ENCODE data around the gene NAA15.
A peak's percentile ranks its signal among the peaks of the same experiment; 100 is the strongest.
"Not testable (repeated sequence)": the region's sequence is repeated elsewhere in the genome, so short reads cannot be mapped to it uniquely, and the experiment has no call there.

Gene NAA15

DNA sequence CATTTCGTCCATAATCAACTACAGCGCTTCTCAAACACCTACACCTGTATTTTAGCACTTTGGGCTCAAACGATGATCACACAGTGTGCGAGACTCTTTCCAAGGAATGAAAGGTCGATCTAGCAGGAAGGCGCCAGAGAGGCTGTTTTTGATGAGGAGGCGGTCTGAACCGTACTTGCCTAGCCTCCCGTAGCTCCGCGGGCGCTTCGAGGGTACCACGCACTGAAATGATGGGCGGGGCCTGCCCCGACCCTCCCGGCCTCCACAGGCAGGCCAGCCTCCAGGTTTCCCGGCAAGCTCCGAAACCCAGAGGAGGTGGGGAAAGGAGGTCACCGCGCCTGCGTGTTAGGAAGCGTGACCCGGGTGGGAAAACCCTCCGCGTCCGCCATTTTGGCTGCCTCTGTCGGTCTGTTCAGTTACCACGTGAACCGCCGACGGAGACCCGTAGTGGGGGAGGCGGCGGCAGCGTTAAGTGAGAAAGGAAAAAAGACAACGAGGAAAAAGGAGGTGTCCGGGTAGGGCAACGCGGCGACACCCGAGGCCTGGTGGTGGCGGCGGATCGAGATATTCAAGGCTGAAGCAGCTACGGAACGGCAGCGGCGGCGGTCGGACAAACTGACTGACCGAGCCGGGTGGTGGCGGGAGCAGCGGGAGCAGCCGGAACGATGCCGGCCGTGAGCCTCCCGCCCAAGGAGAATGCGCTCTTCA, at the start of gene NAA15:
TSS of gene NAA15 (plus strand) at position 393 of the 708 bp plus-strand sequence. CDS start at position 666, 273 bp downstream.
- DNase-seq, result peak; percentile 98

GRCh38 chr4:139253046-139253445, 48.3 kb upstream of the NAA15 start:
- DNase-seq, result no peak

- DNase-seq, result no peak
Observed at GRCh38 chr4:139253713-139254112, 47.6 kb upstream of the NAA15 start.

DNA sequence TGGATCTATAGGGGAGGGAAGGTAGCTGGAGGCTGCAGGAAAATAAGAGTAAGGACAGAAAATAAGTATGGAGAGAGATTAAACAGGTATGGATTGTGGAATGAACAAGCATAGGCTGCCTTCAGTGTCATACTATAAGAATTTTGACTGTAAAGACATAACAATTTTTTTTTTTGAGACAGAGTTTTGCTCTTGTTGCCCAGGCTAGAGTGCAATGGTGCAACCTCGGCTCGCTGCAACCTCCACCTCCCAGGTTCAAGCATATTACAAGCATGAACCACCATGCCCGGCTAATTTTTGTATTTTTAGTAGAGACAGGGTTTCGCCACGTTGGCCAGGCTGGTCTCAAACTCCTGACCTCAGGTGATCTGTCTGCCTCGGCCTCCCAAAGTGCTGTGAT, 45.7 kb upstream of the NAA15 start:
- not testable (repeated sequence) for DNase-seq

DNA sequence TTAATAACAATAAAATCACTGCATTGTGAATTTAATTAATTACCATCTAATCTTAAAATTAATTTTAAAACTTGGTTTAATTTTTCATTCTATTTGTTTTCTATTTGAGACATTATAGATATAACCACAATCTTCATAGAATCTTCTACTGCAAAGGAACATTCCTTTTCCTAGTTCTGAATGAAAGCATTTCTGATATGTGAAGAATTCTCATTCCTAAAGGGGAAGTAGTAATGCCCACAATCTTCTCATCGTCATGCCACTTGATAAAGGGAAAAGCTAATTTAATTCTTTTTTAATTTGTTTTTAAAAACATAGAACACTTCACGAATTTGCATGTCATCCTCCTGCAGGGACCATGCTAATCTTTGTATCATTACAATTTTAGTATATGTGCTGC, 45.0 kb upstream of the NAA15 start:
- DNase-seq, result no peak

DNA sequence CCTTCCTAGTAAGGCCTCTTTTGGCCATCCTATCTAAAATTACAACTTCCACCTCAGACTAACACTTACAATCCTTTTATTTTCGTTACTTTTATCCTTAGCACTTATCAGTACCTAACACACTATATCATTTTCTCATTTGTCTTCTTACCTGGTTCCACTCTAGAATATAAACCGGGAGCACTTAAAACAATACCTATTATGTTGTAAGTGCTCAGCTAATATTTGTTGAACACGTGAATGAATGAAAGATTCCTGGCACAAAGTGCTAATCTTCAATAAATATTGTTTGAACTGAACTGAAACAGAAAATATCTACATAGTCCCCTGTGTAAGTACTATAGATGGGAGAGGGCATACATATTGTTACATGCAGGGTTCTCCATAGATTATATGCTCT, 35.7 kb upstream of the NAA15 start:
- no peak for DNase-seq

GRCh38 chr4:139266208-139266582, 35.1 kb upstream of the NAA15 start:
- no peak for DNase-seq

DNA sequence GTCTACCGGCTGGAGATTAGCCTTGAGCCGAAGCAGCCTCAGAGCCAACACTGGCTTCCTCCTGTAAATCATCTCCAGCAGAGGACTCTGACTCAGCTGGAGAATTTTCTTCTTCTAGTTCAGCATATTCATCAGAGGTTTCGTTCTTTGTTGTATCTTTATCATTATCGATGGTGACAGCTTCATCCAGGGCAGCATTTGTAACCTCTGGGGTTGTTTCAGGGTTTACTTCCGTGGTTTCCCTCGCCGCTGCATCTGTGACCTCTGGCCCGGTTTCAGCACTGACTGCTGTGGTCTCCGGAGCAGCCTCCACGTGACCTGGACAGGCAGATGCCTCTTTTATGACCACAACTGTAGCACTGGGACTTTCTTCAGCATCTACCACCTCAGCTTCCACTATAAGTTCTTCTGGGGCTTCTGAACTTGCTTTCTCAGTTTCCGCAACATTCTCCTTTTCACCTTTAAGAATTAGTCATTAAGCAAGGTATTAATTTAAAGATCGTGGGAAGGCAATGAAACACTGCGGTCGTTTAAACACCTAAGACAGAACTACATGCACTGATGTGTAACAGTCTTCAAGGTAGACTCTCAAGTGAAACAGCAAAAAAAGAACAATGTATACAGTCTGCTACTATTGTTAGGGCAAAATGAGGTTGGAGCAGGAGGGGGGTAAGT, 34.6 kb upstream of the NAA15 start:
- DNase-seq, result peak; percentile 39

- DNase-seq, result no peak
Observed at GRCh38 chr4:139267301-139267700, 34.0 kb upstream of the NAA15 start.

- no peak for DNase-seq
Observed at GRCh38 chr4:139273835-139274234, 27.5 kb upstream of the NAA15 start.

GRCh38 chr4:139274790-139275189, 26.5 kb upstream of the NAA15 start:
- no peak for DNase-seq

- DNase-seq, result no peak
Observed at GRCh38 chr4:139275281-139275735, 26.0 kb upstream of the NAA15 start.

GRCh38 chr4:139278485-139278884, 22.8 kb upstream of the NAA15 start:
- no peak for DNase-seq

DNA sequence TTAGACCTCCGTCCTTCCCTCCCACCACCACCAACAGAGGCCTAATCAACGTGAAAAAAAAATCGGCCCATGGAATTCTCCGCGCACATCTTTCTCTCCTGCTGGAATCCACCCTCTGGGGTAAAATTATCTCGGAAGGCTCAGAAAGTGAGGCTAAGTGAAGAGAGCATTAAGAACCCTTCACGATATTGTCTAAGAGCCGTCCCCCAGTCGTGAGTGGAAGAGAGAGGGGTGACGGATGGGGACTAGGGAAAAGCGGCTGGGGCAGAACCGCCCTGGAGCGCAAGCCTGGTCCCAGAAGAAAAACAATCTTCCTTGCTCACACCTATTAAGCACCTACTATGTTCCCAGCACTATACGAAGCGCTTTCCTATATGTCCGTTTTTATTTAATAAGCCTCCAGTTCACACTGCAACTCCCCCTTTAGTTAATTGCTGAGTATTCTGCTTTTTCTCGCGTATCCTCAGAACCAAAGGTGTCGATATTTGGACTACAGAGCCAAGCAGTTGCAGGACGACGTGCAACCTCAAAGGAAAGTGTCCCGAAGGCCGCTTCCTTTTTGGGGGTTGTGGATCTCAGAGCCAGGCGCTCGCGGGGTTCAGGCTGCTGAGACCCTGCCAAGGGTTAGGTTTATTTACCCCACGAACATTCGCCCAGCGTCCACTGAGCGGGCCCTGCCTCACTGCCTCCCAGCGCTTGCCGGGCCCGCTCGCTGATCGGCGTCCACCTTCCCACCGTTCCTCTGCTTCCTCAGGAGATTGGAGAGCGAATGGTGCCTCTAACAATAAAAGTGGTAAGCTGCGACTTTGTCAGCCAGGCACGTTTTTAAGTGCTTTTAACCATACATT, 22.2 kb upstream of the NAA15 start:
- DNase-seq, result no peak

DNA sequence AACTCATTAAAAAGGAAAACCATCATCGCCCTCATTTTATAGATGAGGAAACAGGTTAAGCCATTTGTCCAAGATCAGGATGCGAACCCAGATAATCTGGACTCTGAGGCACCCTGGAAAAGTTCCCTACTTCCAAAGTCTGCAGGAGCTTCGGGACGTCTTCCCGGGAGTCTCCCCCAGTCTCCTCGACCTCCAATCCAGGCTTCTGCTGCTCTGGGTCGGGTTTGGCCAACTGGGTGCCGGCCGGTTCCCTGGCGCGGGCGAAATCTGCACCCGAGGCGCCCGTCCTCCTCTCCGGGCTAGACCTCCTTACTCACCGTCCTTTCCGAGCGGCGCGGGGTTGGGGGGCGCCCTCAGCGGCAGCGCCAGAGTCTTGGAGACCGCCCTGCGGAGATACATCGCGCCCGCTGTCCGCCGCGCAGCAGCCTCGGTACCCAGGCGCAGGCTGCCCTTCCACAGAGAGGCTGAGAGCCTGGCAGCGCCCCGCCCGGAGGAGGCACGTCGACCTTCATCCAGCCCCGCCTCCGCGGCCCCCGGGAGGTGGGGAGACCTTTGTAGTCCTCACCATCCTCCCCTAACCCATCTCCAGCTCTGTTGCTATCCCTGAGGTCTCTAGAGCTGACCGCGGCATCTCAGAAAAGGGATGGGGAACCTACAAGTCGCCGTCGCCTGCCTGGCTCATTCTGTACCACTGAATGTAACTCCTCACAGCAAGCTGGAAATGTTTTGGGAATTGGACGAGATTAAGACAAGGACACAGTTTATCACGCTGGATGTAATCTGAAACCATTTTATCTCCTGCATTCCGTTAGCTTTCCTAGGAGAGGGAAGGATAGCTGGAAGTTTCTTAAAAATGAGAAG, 21.3 kb upstream of the NAA15 start, which contains the start of gene MGARP:
TSS of gene MGARP (minus strand) at position 466 of the 861 bp plus-strand sequence. CDS start at position 399, 67 bp downstream.
- no peak for DNase-seq

GRCh38 chr4:139282065-139282720, 19.1 kb upstream of the NAA15 start:
- DNase-seq, result no peak

DNA sequence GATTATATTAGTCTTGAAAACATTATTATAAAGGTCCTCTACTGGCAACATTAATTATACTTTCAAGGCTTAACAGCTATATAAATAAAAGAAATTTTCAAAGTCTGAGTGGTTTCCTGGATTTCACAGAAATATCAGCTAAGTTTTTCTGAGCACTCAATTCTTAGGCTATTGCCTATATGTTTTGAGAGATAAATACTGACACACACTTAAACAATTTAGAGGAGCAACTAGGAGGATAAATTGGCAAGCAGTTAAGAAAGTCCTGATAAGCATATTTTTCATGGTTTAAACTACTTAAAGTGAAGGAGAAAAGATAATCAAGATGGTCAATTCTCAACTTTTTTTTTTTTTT, 18.6 kb upstream of the NAA15 start:
- DNase-seq, result no peak

DNA sequence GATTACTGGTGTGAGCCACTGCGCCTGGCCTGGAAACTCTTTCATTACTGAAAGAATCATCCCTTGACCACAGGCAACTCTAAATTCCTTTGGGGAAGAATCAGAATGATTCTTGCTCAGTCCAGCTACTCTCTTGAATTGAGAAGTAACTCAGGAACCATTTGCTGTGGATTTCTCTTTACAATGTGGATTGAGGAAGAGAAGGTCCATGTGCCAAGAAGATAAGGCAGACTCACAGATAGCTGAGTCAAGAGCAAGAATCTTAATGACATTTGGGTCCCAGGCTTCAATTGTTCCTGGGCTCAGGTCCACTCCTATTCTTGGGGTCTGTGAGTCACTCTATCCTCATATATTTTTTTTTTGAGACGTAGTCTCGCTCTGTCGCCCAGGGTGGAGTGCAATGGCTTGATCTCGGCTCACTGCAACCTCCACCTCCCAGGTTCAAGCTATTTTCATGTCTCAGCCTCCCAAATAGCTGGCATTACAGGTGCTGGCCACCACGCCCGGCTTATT, 15.1 kb upstream of the NAA15 start:
- no peak for DNase-seq

DNA sequence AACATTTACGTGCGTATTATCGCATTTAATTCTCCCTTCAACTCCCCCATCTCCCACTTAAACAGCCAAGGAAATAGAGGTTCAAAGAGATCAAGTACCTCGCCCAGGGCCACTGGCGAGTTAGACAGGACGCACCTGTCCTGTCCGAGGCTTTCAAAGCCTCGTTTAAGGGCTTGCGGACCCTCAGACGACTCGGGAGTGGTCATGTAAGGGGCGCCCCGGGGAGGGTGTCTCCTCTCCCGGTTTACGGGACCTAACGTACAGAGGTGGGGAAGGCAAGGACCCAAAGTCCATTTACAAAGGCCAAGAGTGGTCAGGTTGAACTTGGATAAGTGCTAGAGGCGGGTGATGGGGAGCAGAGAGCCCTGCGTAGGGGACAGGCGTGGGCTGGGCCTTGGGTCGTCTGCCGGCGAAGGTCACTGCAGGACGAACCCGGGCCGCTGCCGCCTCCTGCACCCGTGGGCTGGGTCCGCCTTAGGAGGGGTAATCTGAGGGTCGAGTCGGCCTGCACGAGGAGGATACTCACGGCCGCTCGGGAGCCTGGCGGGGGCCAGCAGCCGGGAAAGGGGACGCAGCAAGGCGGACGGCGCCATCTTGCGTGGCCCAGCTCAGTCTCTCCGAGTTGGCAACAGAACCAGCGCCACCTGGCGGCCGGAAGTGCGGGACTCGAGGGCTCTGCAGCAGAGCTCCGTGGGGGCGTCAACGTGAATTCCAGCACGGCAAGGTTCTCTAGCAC, 5.9 kb upstream of the NAA15 start:
- peak; percentile 84 for DNase-seq

- DNase-seq, result no peak
Observed at GRCh38 chr4:139295942-139296299, 5.4 kb upstream of the NAA15 start.

- DNase-seq, result no peak
Observed at GRCh38 chr4:139297001-139297410, 4.3 kb upstream of the NAA15 start.

Data from GDM1 (cell line).